Psoas muscle (tissue), 8 donors: ENCODE measurements around the gene NPIPB6. TPM values are rescaled to one million over a fixed set of nuclear protein-coding genes. Genes with fewer than 3 reads are reported as not detected.
A peak's percentile ranks its signal among the peaks of the same experiment; 100 is the strongest.
"Not testable (repeated sequence)": the region's sequence is repeated elsewhere in the genome, so short reads cannot be mapped to it uniquely, and the experiment has no call there.

ENCODE experiments used
- ATAC-seq, 4 donors: fragments of 200-7000 bp; cut with Tn5 transposase; one replicate each; pipeline ENCODE4 v1.9.1; 2020; ENCODE audit warnings: moderate library complexity in 3 of 4, mild to moderate bottlenecking in 2 of 4
- DNase-seq, 2 donors: peaks; one replicate each; pipeline ENCODE4 v3.0.0-alpha.2; 2020
- H3K27ac ChIP-seq: fragments of 200-600 bp; one replicate; pipeline ENCODE4 v1.8.0; 2022
- H3K27me3 ChIP-seq, 3 donors: fragments of 200-600 bp in 1 of 3; one replicate each; pipeline versions ENCODE4 v1.6.1 to v1.8.0; 2013 to 2022; ENCODE audit warnings: low read length in 2 of 3, mild to moderate bottlenecking in 2 of 3, moderate library complexity in 1 of 3; ENCODE audit not compliant: insufficient read depth in 3 of 3
- H3K36me3 ChIP-seq, 2 donors: fragments of 200-600 bp in 1 of 2; one replicate each; pipeline versions ENCODE4 v1.6.1 to v1.8.0; 2013 to 2022; ENCODE audit warnings: low read depth in 1 of 2, mild to moderate bottlenecking in 1 of 2, moderate library complexity in 1 of 2; ENCODE audit not compliant: insufficient read depth in 1 of 2
- H3K4me1 ChIP-seq: fragments of 200-600 bp; one replicate; pipeline ENCODE4 v1.8.0; 2022
- H3K4me3 ChIP-seq: fragments of 200-600 bp; one replicate; pipeline ENCODE4 v1.8.0; 2022; ENCODE audit warnings: mild to moderate bottlenecking
- H3K9me3 ChIP-seq: fragments of 200-600 bp; one replicate; pipeline ENCODE4 v1.8.0; 2022
- CTCF ChIP-seq: fragments of 200-600 bp; IDR thresholded peaks from one replicate; pipeline ENCODE4 v1.8.0; 2022; ENCODE audit warnings: antibody characterized with exemption
- WGBS, 3 donors: extraction: QIAGEN DNeasy Blood & Tissue Kit; methylation state at CpG; one replicate each; pipeline versions ENCODE4 v1.1.6 to v1.1.7; 2013; 5-methylcytosine and 5-hydroxymethylcytosine counted together
- intact Hi-C, 2 donors: fragments of 100-400 bp; cut with DNase I; formaldehyde crosslinking; loops; one replicate each; pipeline versions ENCODE4 v1.11.0 to v1.14.2; 2022
- polyA plus RNA-seq, 3 donors: library from polyadenylated mRNA; stranded (reverse); fragments of 200-250 nt; gene quantifications; one replicate each; pipeline ENCODE4 v1.2.3, GENCODE V29; 2013
- total RNA-seq, 4 donors: library from RNA; stranded (reverse); fragmentation: NEBNext Ultra II Directional in 2 of 4; extraction: Animal tissue kit (Norgen Biotek cat#: 25700) in 2 of 4; gene quantifications; one replicate each; pipeline versions ENCODE4 v1.2.1 to v1.2.4, GENCODE V29; 2021 to 2023
- donor health status: healthy with polysubstance abuse.
- donor health status: DM: no; HTN: no; CAD: no; lungs with moderate emphysema.
- donor health status: Bipolar disorder and iron deficiency.
- donor health status: healthy.
- donor health status: DM: yes; HTN: yes; CAD: no.
- donor health status: DM: no; HTN: no; CAD: no.
- donor health status: DM: no; HTN: no; CAD: no.
- donor health status: DM: yes; HTN: yes; CAD: no.

The NPIPB6 gene
- total and polyA plus RNA-seq, 7 donors: 0.17 to 1.5 (median 0.72) TPM; not detected in 1

GRCh38 chr16:28364268-28365173 is 1.2 kb upstream of the NPIPB6 start:
- H3K4me1 ChIP-seq, H3K27ac ChIP-seq, intact Hi-C loops, H3K36me3 ChIP-seq, H3K27me3 ChIP-seq, H3K9me3 ChIP-seq, H3K4me3 ChIP-seq, DNase-seq: not testable (repeated sequence)
- TF ChIP-seq CTCF: peak; percentile 10
- 0 to 3% (median 1%) methylated on average over 7 to 16 of the region's 75 CpGs for WGBS, 3 donors
- ATAC-seq: peak; percentile 98 to 99 (median 99)

- H3K4me3 ChIP-seq, H3K27ac ChIP-seq, H3K4me1 ChIP-seq, intact Hi-C loops, DNase-seq, H3K9me3 ChIP-seq, ATAC-seq, H3K27me3 ChIP-seq, H3K36me3 ChIP-seq: not testable (repeated sequence)
- 91 to 100% (median 97%) methylated on average over 1 to 2 of the region's 5 CpGs for WGBS, 3 donors
Measured at GRCh38 chr16:28362600-28362999, 708 bp downstream of the NPIPB6 start.

GRCh38 chr16:28338230-28338629 is 25.1 kb downstream of the NPIPB6 start:
- not testable (repeated sequence) for ATAC-seq
- WGBS, 3 donors: 85 to 89% (median 87%) methylated on average over 4 to 5 of the region's 6 CpGs

DNA sequence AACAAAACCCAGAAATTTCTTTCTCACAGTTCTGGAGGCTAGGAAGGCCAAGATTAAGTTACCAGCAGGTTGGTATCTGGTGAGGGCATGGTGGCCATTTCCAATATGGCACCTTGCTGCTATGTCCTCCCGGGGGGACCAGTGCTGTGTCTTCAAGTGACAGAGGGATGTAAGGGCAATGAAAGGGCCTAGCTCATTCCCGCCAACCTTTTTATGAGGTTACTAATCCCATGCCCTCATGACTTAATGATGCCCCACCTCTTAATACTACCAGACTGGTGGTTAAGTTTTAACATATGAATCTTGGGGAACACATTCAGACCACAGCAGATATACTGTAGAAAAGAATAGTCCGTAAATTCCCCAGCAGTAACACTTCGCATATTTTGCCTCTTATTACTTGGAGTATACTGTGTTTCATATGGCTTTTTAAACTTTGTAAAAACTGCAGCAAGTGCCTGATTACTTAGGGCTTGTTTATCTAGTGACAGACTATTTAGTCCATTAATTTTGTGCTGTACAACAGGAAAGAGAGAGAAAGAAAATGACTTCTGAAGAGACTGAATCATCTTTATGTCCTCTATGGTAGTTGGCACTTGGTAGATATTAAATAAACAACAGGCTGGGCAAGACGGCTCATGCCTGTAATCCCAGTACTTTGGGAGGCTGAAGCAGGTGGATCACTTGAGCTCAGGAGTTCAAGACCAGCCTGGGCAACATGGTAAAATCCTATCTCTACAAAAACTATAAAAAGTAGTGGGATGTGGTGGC is 26.2 kb downstream of the NPIPB6 start:
- H3K4me1 ChIP-seq, H3K27ac ChIP-seq, DNase-seq, H3K4me3 ChIP-seq, ATAC-seq, H3K27me3 ChIP-seq, H3K9me3 ChIP-seq, intact Hi-C loops, H3K36me3 ChIP-seq: not testable (repeated sequence)
- WGBS, 3 donors: 75 to 86% (median 82%) methylated on average over 4 to 5 of the region's 5 CpGs

More at GRCh38 chr16:28338230-28338629, 25.1 kb downstream of the NPIPB6 start:
- H3K4me3 ChIP-seq, H3K9me3 ChIP-seq, DNase-seq, H3K27ac ChIP-seq, H3K4me1 ChIP-seq, intact Hi-C loops, H3K27me3 ChIP-seq, H3K36me3 ChIP-seq: not testable (repeated sequence)

DNA sequence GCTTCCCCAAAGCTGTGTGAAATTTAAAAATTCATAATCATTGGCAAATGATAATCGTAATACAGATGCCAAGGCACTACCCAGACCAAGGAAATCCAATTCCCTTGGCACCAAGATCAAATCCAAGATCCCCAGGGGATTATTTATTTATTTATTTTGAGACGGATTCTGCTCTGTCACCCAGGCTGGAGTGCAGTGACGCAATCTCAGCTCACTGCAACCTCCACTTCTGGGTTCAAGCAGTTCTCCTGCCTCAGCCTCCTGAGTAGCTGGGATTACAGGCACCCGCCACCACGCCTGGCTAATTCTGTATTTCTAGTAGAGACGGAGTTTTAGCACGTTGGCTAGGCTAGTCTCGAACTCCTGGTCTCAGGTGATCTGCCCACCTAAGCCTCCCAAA is 27.6 kb downstream of the NPIPB6 start:
- intact Hi-C loops, H3K27ac ChIP-seq: not testable (repeated sequence)
- 78 to 84% (median 79%) methylated on average over 7 to 8 of the region's 8 CpGs for WGBS, 3 donors

GRCh38 chr16:28332632-28333031 is 30.7 kb downstream of the NPIPB6 start:
- H3K4me1 ChIP-seq, intact Hi-C loops, DNase-seq, ATAC-seq, H3K27ac ChIP-seq, H3K9me3 ChIP-seq, H3K4me3 ChIP-seq, H3K36me3 ChIP-seq, H3K27me3 ChIP-seq: not testable (repeated sequence)
- WGBS, 3 donors: 57 to 68% (median 57%) methylated on average over 3 to 6 of the region's 6 CpGs

More for the DNA sequence above, 27.6 kb downstream of the NPIPB6 start:
- not testable (repeated sequence) for H3K4me3 ChIP-seq, H3K27me3 ChIP-seq, ATAC-seq, H3K4me1 ChIP-seq, DNase-seq, H3K9me3 ChIP-seq, H3K36me3 ChIP-seq

- DNase-seq, H3K4me3 ChIP-seq, H3K27me3 ChIP-seq, H3K36me3 ChIP-seq, ATAC-seq, H3K4me1 ChIP-seq, H3K27ac ChIP-seq, intact Hi-C loops, H3K9me3 ChIP-seq: not testable (repeated sequence)
- WGBS, 3 donors: 45 to 61% (median 54%) methylated on average over 2 of the region's 2 CpGs
Measured at GRCh38 chr16:28330981-28331380, 32.3 kb downstream of the NPIPB6 start.

DNA sequence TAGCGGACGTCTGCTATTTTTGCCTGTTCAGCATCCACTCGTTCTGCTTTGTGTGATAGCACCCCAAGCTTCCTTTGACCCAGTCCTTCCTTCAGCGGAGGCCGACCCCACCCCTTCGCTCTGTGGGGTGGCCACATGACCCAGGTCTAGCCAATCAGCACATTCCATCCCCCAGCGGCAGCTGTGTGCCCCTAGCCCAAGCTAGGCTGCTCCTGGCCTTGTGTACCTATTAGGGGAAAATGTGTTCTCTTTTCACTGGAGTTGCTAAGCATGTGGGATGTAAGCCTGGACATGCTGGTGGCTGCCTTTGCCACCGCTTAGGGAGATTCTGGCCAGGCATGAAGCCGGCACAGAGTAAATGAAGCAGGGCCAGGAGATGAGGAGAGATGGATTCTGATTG is 33.1 kb downstream of the NPIPB6 start:
- H3K9me3 ChIP-seq, H3K4me3 ChIP-seq, DNase-seq, H3K27me3 ChIP-seq, intact Hi-C loops, H3K4me1 ChIP-seq, H3K36me3 ChIP-seq, H3K27ac ChIP-seq: not testable (repeated sequence)
- WGBS, 3 donors: 26 to 33% (median 30%) methylated on average over 8 to 9 of the region's 9 CpGs
- ATAC-seq: peak in 2 of 4 donors; percentile 45 to 53
